22Rv1 (cell line): ENCODE data around the gene TXNDC12.

ENCODE experiments used
- H3K27ac ChIP-seq: fragments of 450-650 bp; 2 replicates; pipeline ENCODE4 v1.5.1; 2017
- CTCF ChIP-seq: fragments of 450-650 bp; IDR thresholded peaks from 2 replicates; pipeline ENCODE4 v1.5.1; 2017; ENCODE audit warnings: mild to moderate bottlenecking
- ZFX ChIP-seq: fragments of 450-650 bp; IDR thresholded peaks from 2 replicates; pipeline ENCODE4 v1.6.1; 2017; ENCODE audit warnings: antibody characterized with exemption, borderline replicate concordance

Gene TXNDC12

GRCh38 chr1:52002038-52002917, 52.7 kb downstream of the TXNDC12 start:
- TF ChIP-seq ZFX (no peak), CTCF (peak; percentile 87)
- no peak overlapping the region for H3K27ac ChIP-seq

- no peak overlapping the region for H3K27ac ChIP-seq
- no peak for TF ChIP-seq CTCF
- TF ChIP-seq ZFX = no peak
These were observed 56.3 kb downstream of the TXNDC12 start for GRCh38 chr1:51998701-51999100.

- no peak overlapping the region for H3K27ac ChIP-seq
- TF ChIP-seq ZFX (no peak), CTCF (no peak)
These were observed 57.0 kb downstream of the TXNDC12 start for GRCh38 chr1:51997974-51998382.

- peak within 1 kb of the TSS; percentile 43; the same call in 1 of the 2 replicates for H3K27ac ChIP-seq
- TF ChIP-seq CTCF = no peak
- no peak for TF ChIP-seq ZFX
These were observed 64.5 kb downstream of the TXNDC12 start, which contains the start of gene RAB3B for GRCh38 chr1:51990478-51990965. Gene RAB3B, minus strand, starts transcription at chr1:51990700. Its CDS starts 13,583 bp downstream, at chr1:51977117.

GRCh38 chr1:51989582-51990477, 65.2 kb downstream of the TXNDC12 start:
- TF ChIP-seq CTCF (no peak), ZFX (no peak)
- peak overlapping the region; percentile 43; the same call in 1 of the 2 replicates for H3K27ac ChIP-seq

GRCh38 chr1:51988254-51988653, 66.7 kb downstream of the TXNDC12 start:
- H3K27ac ChIP-seq = no peak overlapping the region
- no peak for TF ChIP-seq ZFX
- no peak for TF ChIP-seq CTCF
